Nephron (organoid): ENCODE results near the gene SND1.

Experiments
- H3K27ac Mint-ChIP-seq, 3 experiments: 2 replicates each; pipeline ENCODE4 v1.8.0; 2020; ENCODE audit warnings: mixed read lengths in 3 of 3, mild to moderate bottlenecking in 2 of 3, moderate library complexity in 1 of 3
- H3K27me3 Mint-ChIP-seq: 2 replicates; pipeline ENCODE4 v1.8.0; 2021; ENCODE audit warnings: low read depth, mild to moderate bottlenecking, moderate library complexity, mixed read lengths
- H3K36me3 Mint-ChIP-seq: 2 replicates; pipeline ENCODE4 v1.8.0; 2020; ENCODE audit warnings: low read depth, mixed read lengths
- H3K4me1 Mint-ChIP-seq: 2 replicates; pipeline ENCODE4 v1.8.0; 2020; ENCODE audit warnings: mixed read lengths
- H3K4me3 Mint-ChIP-seq, 3 experiments: 2 replicates each; pipeline ENCODE4 v1.8.0; 2020; ENCODE audit warnings: mild to moderate bottlenecking in 3 of 3, mixed read lengths in 3 of 3, moderate library complexity in 2 of 3
- H3K9me3 Mint-ChIP-seq: 2 replicates; pipeline ENCODE4 v1.8.0; 2020; ENCODE audit warnings: mixed read lengths
- TF ChIP-seq, protein P1 (sequence below), 3 experiments: fragments of 200-600 bp; sonication (generic); IDR thresholded peaks; one replicate each; pipeline ENCODE4 v1.5.0; 2021; ENCODE audit warnings: antibody characterized with exemption in 3 of 3; ENCODE audit not compliant: unreplicated experiment in 3 of 3

SND1 gene

DNA sequence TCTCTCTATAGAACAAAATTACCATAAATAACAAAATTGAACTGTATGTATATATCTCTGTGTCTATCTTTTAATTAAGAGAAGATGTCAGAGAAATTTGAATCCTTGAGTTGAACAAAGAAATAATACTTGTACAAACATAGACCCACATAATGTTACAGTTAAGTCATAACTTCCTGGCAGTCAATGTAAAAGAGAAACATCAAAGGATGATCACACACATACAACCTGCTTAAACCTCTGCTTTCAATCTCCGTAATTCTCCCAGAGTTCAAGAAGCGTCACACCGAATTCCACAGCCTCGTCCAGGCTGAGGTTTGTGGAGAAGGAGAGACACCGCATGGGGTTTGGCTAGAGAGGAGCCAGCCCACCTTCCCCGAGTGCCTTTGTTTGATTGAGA is 419.4 kb downstream of the SND1 start:
- H3K4me1 Mint-ChIP-seq, result peaks cover 36% of the 10 kb centered on the region
- H3K36me3 Mint-ChIP-seq, result peaks cover 20% of the 10 kb centered on the region
- TF ChIP-seq, protein P1, sequence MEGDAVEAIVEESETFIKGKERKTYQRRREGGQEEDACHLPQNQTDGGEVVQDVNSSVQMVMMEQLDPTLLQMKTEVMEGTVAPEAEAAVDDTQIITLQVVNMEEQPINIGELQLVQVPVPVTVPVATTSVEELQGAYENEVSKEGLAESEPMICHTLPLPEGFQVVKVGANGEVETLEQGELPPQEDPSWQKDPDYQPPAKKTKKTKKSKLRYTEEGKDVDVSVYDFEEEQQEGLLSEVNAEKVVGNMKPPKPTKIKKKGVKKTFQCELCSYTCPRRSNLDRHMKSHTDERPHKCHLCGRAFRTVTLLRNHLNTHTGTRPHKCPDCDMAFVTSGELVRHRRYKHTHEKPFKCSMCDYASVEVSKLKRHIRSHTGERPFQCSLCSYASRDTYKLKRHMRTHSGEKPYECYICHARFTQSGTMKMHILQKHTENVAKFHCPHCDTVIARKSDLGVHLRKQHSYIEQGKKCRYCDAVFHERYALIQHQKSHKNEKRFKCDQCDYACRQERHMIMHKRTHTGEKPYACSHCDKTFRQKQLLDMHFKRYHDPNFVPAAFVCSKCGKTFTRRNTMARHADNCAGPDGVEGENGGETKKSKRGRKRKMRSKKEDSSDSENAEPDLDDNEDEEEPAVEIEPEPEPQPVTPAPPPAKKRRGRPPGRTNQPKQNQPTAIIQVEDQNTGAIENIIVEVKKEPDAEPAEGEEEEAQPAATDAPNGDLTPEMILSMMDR (IDR thresholded peaks at IDR 0.05; ENCODE audit: unreplicated experiment in 3 of 3), result no peak
- H3K27ac Mint-ChIP-seq, result no peak overlapping the region
- H3K4me3 Mint-ChIP-seq, result no peak overlapping the region
- peaks cover 24% of the 10 kb centered on the region for H3K27me3 Mint-ChIP-seq
- no peaks in the 10 kb centered on the region for H3K9me3 Mint-ChIP-seq

DNA sequence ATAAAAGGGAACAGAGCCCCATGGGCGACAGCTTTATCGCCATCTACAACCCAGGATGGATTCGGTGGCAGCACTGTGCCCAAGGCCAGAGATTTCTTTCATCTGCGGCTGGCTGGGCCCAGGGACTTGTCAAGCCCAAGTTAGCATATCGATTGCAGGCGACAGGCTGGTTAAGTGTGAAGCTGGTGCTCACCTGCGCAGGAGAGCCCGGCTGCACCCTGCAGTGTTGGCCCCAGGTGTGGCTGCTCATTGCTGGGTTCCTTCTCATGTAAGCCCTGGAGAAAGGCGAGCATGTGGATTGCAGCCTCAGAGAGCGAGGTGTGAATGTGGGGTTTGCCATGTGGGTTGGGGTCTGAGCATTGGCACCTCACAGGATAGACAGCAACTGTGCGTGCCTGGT is 419.8 kb downstream of the SND1 start:
- Mint-ChIP-seq H3K4me1 (peaks cover 40% of the 10 kb centered on the region), H3K27me3 (peaks cover 24% of the 10 kb centered on the region), H3K36me3 (peaks cover 20% of the 10 kb centered on the region), H3K4me3 (no peak overlapping the region), H3K9me3 (no peaks in the 10 kb centered on the region), H3K27ac (no peak overlapping the region)
- TF ChIP-seq, protein P1 (IDR thresholded peaks at IDR 0.05; ENCODE audit: unreplicated experiment in 3 of 3), result no peak

DNA sequence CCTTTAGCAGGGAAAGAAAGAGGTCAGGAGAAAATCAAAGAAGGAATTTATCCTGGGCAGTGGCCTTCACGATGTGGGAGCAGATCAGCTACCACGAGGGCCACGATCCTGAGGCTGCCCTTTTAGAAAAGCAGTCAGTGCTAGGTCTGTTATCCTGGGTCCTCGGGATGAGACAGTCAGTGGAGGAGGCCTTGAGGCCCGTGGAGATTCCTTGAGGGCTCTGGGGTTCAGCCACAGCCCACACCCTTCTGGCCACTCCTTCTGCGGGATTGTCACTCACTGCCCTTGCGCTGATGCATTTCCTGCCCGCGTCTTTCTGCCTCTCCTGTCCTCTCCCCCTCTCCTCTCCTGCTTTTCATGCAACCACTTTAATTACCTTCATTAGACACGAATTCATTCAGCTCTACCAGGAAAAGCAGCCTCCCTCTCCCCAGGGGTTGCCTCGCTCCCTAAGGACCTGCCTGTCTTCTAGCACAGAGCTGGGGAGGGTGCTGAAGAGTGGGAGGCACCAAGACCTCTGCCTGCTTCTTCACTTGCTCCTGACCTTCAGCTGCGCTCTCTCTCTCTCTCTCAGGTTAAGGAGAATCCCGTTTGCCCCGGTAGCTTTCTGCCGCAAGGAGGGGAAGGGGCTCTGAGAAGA is 421.8 kb downstream of the SND1 start:
- peaks cover 20% of the 10 kb centered on the region for H3K36me3 Mint-ChIP-seq
- H3K27ac Mint-ChIP-seq, result peak overlapping the region in 1 of 3 experiments; percentile 18
- TF ChIP-seq, protein P1 (IDR thresholded peaks at IDR 0.05; ENCODE audit: unreplicated experiment in 3 of 3), result no peak
- H3K4me3 Mint-ChIP-seq, result no peak overlapping the region
- peaks cover 24% of the 10 kb centered on the region for H3K27me3 Mint-ChIP-seq
- peaks cover 45% of the 10 kb centered on the region for H3K4me1 Mint-ChIP-seq
- H3K9me3 Mint-ChIP-seq, result no peaks in the 10 kb centered on the region

DNA sequence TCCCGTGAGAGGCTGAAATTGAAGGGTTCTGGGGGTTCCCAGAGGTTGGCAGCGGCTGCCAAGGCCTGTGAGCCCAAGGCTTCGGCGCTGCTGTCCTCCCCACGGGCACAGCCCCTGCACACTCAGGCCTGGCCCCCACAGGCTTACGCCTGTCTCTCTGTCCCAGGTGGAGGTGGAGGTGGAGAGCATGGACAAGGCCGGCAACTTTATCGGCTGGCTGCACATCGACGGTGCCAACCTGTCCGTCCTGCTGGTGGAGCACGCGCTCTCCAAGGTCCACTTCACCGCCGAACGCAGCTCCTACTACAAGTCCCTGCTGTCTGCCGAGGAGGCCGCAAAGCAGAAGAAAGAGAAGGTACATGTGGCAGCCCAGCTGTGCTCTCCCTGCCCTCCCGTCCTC is 422.3 kb downstream of the SND1 start:
- TF ChIP-seq, protein P1 (IDR thresholded peaks at IDR 0.05; ENCODE audit: unreplicated experiment in 3 of 3), result no peak
- no peak overlapping the region for H3K4me3 Mint-ChIP-seq
- H3K9me3 Mint-ChIP-seq, result no peaks in the 10 kb centered on the region
- H3K36me3 Mint-ChIP-seq, result peaks cover 21% of the 10 kb centered on the region
- H3K4me1 Mint-ChIP-seq, result peaks cover 45% of the 10 kb centered on the region
- peak overlapping the region in 1 of 3 experiments; percentile 18 for H3K27ac Mint-ChIP-seq
- peaks cover 24% of the 10 kb centered on the region for H3K27me3 Mint-ChIP-seq

DNA sequence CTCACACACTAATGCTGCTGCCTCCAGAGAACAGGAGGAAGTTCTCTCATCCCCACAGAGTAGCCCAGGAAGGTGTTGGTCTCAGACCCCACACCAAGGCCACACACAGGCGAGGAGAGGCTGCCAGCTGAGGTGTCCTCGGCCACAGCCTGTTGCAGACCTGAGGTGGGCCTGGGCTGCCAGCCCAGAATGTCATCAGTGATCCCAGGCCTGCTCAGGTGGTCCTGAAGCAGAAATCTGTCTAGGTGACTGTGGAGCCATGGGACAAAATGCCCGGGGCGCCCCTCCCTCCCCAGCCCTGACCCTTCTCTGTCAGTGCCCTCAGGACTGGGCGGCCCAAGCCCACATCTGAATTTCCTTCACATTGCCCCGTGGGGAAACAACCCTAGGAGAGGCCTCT is 422.7 kb downstream of the SND1 start:
- Mint-ChIP-seq H3K27ac (no peak overlapping the region), H3K4me3 (no peak overlapping the region), H3K4me1 (peaks cover 45% of the 10 kb centered on the region), H3K9me3 (no peaks in the 10 kb centered on the region), H3K27me3 (peaks cover 23% of the 10 kb centered on the region), H3K36me3 (peaks cover 25% of the 10 kb centered on the region)
- TF ChIP-seq, protein P1 (IDR thresholded peaks at IDR 0.05; ENCODE audit: unreplicated experiment in 3 of 3), result no peak
